Measurements from ENCODE around the gene ADAM33.

- TF ChIP-seq CTCF (conservative IDR thresholded peaks at IDR 0.05; ENCODE audit: low read depth, low read length) (0 out of 2 replicates have a peak, but pooled peaks have one; percentile 9), EZH2 (IDR thresholded peaks at IDR 0.05; ENCODE audit: borderline replicate concordance, low read depth, low read length, poor library complexity, severe bottlenecking) (no peak)
Measured at GRCh38 chr20:3659492-3660261, 22.1 kb downstream of the ADAM33 start.

Measured in A673 (cell line).